ENCODE data around the gene GNG12.

DNA sequence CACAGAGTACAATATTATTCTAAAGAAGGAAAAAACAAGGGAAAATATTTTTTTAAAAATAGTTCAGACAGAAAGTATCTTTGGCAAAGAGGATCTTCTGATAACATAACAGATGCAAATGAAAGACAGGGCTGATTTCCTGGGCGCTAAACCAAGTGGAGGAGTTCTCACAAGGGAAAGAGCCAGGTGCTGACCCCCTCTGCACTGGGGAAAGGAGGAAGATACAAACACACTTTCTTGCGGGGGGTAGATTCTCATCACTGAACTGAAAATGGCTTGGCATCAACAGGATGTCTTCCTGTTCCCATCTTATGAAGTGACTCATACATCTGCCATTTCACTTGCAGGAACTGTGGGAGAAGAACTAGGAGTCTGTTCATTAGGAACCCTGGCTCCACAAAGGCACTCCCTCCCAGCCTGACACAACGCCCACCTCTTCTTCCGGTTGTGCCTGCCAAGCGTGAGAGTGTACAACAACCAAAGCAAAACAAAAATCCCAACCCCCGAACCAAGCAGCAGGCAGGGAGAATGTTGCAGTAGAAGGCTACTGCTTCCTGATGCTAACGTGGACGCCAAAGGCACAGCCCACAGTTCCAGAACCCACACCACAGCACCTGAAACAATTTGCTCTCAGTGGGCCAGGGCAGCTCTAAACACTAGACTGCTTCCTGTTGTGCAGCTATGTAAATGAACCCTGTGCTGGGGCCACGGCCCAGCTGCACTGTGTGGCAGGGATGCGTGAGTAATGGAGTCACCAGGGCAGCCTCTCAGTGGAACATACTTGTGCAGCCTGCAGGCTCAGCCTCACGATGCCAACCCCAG is 97.2 kb downstream of the GNG12 start:
- TF ChIP-seq EZH2 (IDR thresholded peaks at IDR 0.05; ENCODE audit: insufficient read depth, poor library complexity, severe bottlenecking) (no peak), EZH2phosphoT487 (IDR thresholded peaks at IDR 0.05; ENCODE audit: insufficient read depth, low read depth) (no peak)
